GM12878 (cell line): Measurements from ENCODE around the gene FRMPD2. TPM values are rescaled to one million over a fixed set of nuclear protein-coding genes. Genes with fewer than 3 reads are reported as not detected.

Experiments
- ATAC-seq: fragments of 200-7000 bp; cut with Tn5 transposase; 3 replicates; pipeline ENCODE4 v1.9.1; 2020; ENCODE audit warnings: mild to moderate bottlenecking, moderate library complexity
- BruUV-seq: library from RNA; stranded (reverse); fragments of 400-500 nt; replicated peaks from 2 replicates; lab custom pipeline; 2021; lab: Mats Ljungman, UMichigan
- CTCF ChIA-PET: fragments of 300-600 bp; sonication (Branson Sonifier 250); formaldehyde crosslinking; extraction: SDS; loops from one replicate; lab custom pipeline; 2021; ENCODE audit warnings: inconsistent platforms; lab: Yijun Ruan, JAX
- POLR2A ChIA-PET: fragments of 350-600 bp; formaldehyde crosslinking; extraction: SDS; loops from one replicate; lab custom pipeline; 2021; ENCODE audit warnings: inconsistent platforms; lab: Charles Lee
- RAD21 ChIA-PET: fragments of 300-600 bp; sonication (Branson Sonifier 250); formaldehyde crosslinking; loops from one replicate; lab custom pipeline; 2023; ENCODE audit warnings: antibody characterized with exemption; ENCODE audit not compliant: unreplicated experiment; lab: Charles Lee
- SMC1A ChIA-PET: fragments of 300-600 bp; sonication (Branson Sonifier 250); formaldehyde crosslinking; loops from one replicate; lab custom pipeline; 2023; ENCODE audit not compliant: unreplicated experiment, uncharacterized antibody; lab: Charles Lee
- DNase-seq: peaks from one replicate; pipeline ENCODE4 v3.0.0-alpha.2; 2011; ENCODE audit warnings: low read depth, low spot score
- FAIRE-seq: peaks from 3 replicates; lab custom pipeline; 2011; peaks lifted over from hg19 to GRCh38; lab: Jason Lieb, UNC
- H2AFZ ChIP-seq: 2 replicates; pipeline ENCODE4 v1.6.0; 2011; ENCODE audit warnings: low read depth, low read length, control low read depth; ENCODE audit not compliant: control insufficient read depth
- H3K27ac ChIP-seq: 2 replicates; pipeline ENCODE4 v1.5.1; 2011; ENCODE audit warnings: control low read depth; ENCODE audit not compliant: control insufficient read depth, insufficient read depth
- H3K27me3 ChIP-seq, 2 experiments: replicated peaks in 1 of 2; 2 replicates each; pipeline versions ENCODE4 v1.6.0 to v1.6.1; 2011; ENCODE audit warnings: low read length in 1 of 2; ENCODE audit not compliant: control insufficient read depth in 2 of 2, insufficient read depth in 2 of 2
- H3K36me3 ChIP-seq, 2 experiments: 2 replicates each; pipeline ENCODE4 v1.5.1; 2011; ENCODE audit warnings: low read length in 1 of 2; ENCODE audit not compliant: control insufficient read depth in 2 of 2, insufficient read depth in 2 of 2
- H3K4me1 ChIP-seq: 2 replicates; pipeline ENCODE4 v1.6.1; 2011; ENCODE audit warnings: mild to moderate bottlenecking, low read length, moderate library complexity, mixed read lengths; ENCODE audit not compliant: control insufficient read depth, insufficient read depth
- H3K4me2 ChIP-seq: 2 replicates; pipeline ENCODE4 v1.6.0; 2011; ENCODE audit warnings: control low read depth; ENCODE audit not compliant: control insufficient read depth, insufficient read depth
- H3K4me3 ChIP-seq: fragments of 200-600 bp; sonication (generic); 2 replicates; pipeline ENCODE4 v1.5.1; 2016
- H3K79me2 ChIP-seq: 2 replicates; pipeline ENCODE4 v1.6.0; 2011; ENCODE audit warnings: low read length; ENCODE audit not compliant: control insufficient read depth, insufficient read depth
- H3K9ac ChIP-seq: 2 replicates; pipeline ENCODE4 v1.8.0; 2011; ENCODE audit warnings: low read length, control low read depth, mixed read lengths; ENCODE audit not compliant: control insufficient read depth, insufficient read depth
- H3K9me3 ChIP-seq: replicated peaks from 3 replicates; pipeline ENCODE4 v1.5.1; 2011; ENCODE audit warnings: mild to moderate bottlenecking, low read length; ENCODE audit not compliant: control insufficient read depth, insufficient read depth
- H4K20me1 ChIP-seq: 2 replicates; pipeline ENCODE4 v1.6.0; 2011; ENCODE audit not compliant: control insufficient read depth, insufficient read depth
- ATF7 ChIP-seq: fragments of 450-650 bp; IDR thresholded peaks from 2 replicates; pipeline ENCODE4 v1.6.1; 2016; ENCODE audit warnings: low read depth, mild to moderate bottlenecking
- BRCA1 ChIP-seq: IDR thresholded peaks from 2 replicates; pipeline ENCODE4 v1.6.1; 2011; ENCODE audit warnings: low read depth, low read length, improper control_type of control experiment
- CBX3 ChIP-seq: fragments of 200-600 bp; sonication (generic); IDR thresholded peaks from 2 replicates; pipeline ENCODE4 v1.6.1; 2016; ENCODE audit warnings: low read depth, borderline replicate concordance
- FOS ChIP-seq: IDR thresholded peaks from 3 replicates; pipeline ENCODE4 v1.6.1; 2011; ENCODE audit warnings: borderline replicate concordance; ENCODE audit not compliant: insufficient read length; ENCODE audit errors: extremely low read depth
- HCFC1 ChIP-seq: fragments of 150-350 bp; IDR thresholded peaks from 2 replicates; pipeline ENCODE4 v1.6.1; 2014; ENCODE audit warnings: low read length
- JUNB ChIP-seq: IDR thresholded peaks from 2 replicates; pipeline ENCODE4 v1.6.1; 2016; ENCODE audit warnings: antibody characterized with exemption, mild to moderate bottlenecking
- KDM1A ChIP-seq: fragments of 200-600 bp; sonication (generic); IDR thresholded peaks from 2 replicates; pipeline ENCODE4 v1.6.1; 2016; ENCODE audit warnings: borderline replicate concordance
- MEF2A ChIP-seq: IDR thresholded peaks from 2 replicates; pipeline ENCODE4 v1.6.1; 2011; ENCODE audit warnings: low read depth, mild to moderate bottlenecking, low read length, moderate library complexity; ENCODE audit not compliant: insufficient read depth
- MYC ChIP-seq: IDR thresholded peaks from 2 replicates; pipeline ENCODE4 v1.6.1; 2011; ENCODE audit warnings: mild to moderate bottlenecking, low read length, moderate library complexity, inconsistent platforms; ENCODE audit not compliant: insufficient read depth, insufficient replicate concordance, insufficient read length, severe bottlenecking
- NR2C1 ChIP-seq: fragments of 450-650 bp; IDR thresholded peaks from 2 replicates; pipeline ENCODE4 v1.6.1; 2017; ENCODE audit warnings: antibody characterized with exemption, mild to moderate bottlenecking, moderate library complexity
- PAX8 ChIP-seq: fragments of 450-650 bp; IDR thresholded peaks from 2 replicates; pipeline ENCODE4 v1.6.1; 2017; ENCODE audit warnings: mild to moderate bottlenecking, moderate library complexity
- POLR2AphosphoS2 ChIP-seq: IDR thresholded peaks from 2 replicates; pipeline ENCODE4 v1.6.1; 2011; ENCODE audit warnings: low read depth, mild to moderate bottlenecking, low read length, improper control_type of control experiment, moderate library complexity
- POU2F2 ChIP-seq: IDR thresholded peaks from 3 replicates; pipeline ENCODE4 v1.6.1; 2011; ENCODE audit warnings: low read depth, mild to moderate bottlenecking, low read length, borderline replicate concordance
- RAD51 ChIP-seq: fragments of 450-650 bp; IDR thresholded peaks from 2 replicates; pipeline ENCODE4 v1.6.1; 2016; ENCODE audit warnings: moderate library complexity, mild to moderate bottlenecking, inconsistent platforms
- SUPT20H ChIP-seq: IDR thresholded peaks from 2 replicates; pipeline ENCODE4 v1.6.1; 2011; ENCODE audit warnings: low read depth, mild to moderate bottlenecking, low read length, moderate library complexity, borderline replicate concordance; ENCODE audit not compliant: control insufficient read depth
- TAF1 ChIP-seq: IDR thresholded peaks from 2 replicates; pipeline ENCODE4 v1.6.1; 2011; ENCODE audit warnings: mild to moderate bottlenecking, low read depth, low read length, borderline replicate concordance
- ZNF384 ChIP-seq: IDR thresholded peaks from 2 replicates; pipeline ENCODE4 v1.6.1; 2012; ENCODE audit warnings: low read depth, mild to moderate bottlenecking, low read length, improper control_type of control experiment, borderline replicate concordance
- ZZZ3 ChIP-seq: IDR thresholded peaks from 2 replicates; pipeline ENCODE4 v1.6.1; 2011; ENCODE audit warnings: low read depth; ENCODE audit not compliant: control insufficient read depth, insufficient read length
- WGBS: methylation state at CpG from one replicate; pipeline ENCODE4 v1.1.6; 2016; ENCODE audit warnings: low lambda C conversion rate; ENCODE audit not compliant: insufficient replicate concordance, insufficient coverage; ENCODE audit errors: missing lambda C conversion rate; 5-methylcytosine and 5-hydroxymethylcytosine counted together
- in situ Hi-C: fragments of 300-500 bp; cut with MboI; formaldehyde crosslinking; loops from 9 replicates; pipeline ENCODE4 v1.14.3; 2018; ENCODE audit warnings: mixed read lengths
- intact Hi-C: fragments of 100-400 bp; cut with micrococcal nuclease; formaldehyde crosslinking; loops from one replicate; pipeline ENCODE4 v1.14.2; 2022; ENCODE audit not compliant: unreplicated experiment
- polyA plus RNA-seq, 11 experiments: library from polyadenylated mRNA; depleted of rRNA in 4 of 11; unstranded in 6 of 11; stranded (reverse) in 5 of 11; fragments of >200 nt; fragmentation: Nextera tagmentation in 4 of 11; fragmentation: Illumina TruSeq in 1 of 11; extraction: Ambion mirVana in 4 of 11; extraction: Trizol in 1 of 11; gene quantifications; 1 replicate in 1 of 11; 2 replicates in 10 of 11; pipeline versions ENCODE4 v1.2.1 to v1.2.3, GENCODE V29; 2011 to 2016; ENCODE audit warnings: inconsistent platforms in 2 of 11, missing spikeins in 2 of 11, low read depth in 1 of 11
- total RNA-seq, 4 experiments: library from RNA; depleted of rRNA in 3 of 4; stranded (reverse); fragments of >200 nt in 3 of 4; fragmentation: Illumina TruSeq in 1 of 4; extraction: Trizol in 1 of 4; gene quantifications; 2 replicates each; pipeline versions ENCODE4 v1.2.1 to v1.2.3, GENCODE V29; 2013 to 2021
- TF ChIP-seq, protein P1 (sequence below): fragments of 450-650 bp; IDR thresholded peaks from 2 replicates; pipeline ENCODE4 v1.6.1; 2016; ENCODE audit warnings: mild to moderate bottlenecking, moderate library complexity, borderline replicate concordance
- TF ChIP-seq, protein P2 (sequence below): fragments of 450-650 bp; IDR thresholded peaks from 2 replicates; pipeline ENCODE4 v1.6.1; 2016; ENCODE audit warnings: mild to moderate bottlenecking

FRMPD2 gene
- total and polyA plus RNA-seq, 10 of the 15 experiments (the other 5 are each of a cell fraction or from before 2014, with no cell fraction given) = 0.38 to 5.7 (median 1.4) TPM

DNA sequence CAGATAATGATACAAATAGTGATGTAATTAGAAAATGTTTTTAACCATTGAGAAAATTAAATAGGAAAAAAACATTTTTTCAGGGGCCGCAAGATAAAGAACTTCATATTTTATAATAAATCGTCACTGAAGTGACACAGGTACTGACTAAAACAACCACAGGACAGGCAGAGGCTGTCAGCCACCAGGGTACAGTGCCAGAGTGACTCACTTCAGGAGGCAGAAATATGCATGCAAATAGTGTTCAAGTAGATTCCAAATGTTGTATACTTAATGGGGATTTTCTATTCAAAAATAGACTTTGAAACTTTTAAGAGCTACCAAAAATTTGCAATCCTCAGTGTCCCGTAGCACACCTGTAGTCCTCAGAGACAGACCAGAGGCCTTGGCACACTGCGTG lies 68.6 kb downstream of the FRMPD2 start:
- no peak for TF ChIP-seq NR2C1
- TF ChIP-seq ZNF384 = no peak
- no peak for TF ChIP-seq TAF1
- TF ChIP-seq, protein P1, sequence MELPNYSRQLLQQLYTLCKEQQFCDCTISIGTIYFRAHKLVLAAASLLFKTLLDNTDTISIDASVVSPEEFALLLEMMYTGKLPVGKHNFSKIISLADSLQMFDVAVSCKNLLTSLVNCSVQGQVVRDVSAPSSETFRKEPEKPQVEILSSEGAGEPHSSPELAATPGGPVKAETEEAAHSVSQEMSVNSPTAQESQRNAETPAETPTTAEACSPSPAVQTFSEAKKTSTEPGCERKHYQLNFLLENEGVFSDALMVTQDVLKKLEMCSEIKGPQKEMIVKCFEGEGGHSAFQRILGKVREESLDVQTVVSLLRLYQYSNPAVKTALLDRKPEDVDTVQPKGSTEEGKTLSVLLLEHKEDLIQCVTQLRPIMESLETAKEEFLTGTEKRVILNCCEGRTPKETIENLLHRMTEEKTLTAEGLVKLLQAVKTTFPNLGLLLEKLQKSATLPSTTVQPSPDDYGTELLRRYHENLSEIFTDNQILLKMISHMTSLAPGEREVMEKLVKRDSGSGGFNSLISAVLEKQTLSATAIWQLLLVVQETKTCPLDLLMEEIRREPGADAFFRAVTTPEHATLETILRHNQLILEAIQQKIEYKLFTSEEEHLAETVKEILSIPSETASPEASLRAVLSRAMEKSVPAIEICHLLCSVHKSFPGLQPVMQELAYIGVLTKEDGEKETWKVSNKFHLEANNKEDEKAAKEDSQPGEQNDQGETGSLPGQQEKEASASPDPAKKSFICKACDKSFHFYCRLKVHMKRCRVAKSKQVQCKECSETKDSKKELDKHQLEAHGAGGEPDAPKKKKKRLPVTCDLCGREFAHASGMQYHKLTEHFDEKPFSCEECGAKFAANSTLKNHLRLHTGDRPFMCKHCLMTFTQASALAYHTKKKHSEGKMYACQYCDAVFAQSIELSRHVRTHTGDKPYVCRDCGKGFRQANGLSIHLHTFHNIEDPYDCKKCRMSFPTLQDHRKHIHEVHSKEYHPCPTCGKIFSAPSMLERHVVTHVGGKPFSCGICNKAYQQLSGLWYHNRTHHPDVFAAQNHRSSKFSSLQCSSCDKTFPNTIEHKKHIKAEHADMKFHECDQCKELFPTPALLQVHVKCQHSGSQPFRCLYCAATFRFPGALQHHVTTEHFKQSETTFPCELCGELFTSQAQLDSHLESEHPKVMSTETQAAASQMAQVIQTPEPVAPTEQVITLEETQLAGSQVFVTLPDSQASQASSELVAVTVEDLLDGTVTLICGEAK = no peak
- no peak for TF ChIP-seq FOS
- no peak for TF ChIP-seq HCFC1
- TF ChIP-seq PAX8 = no peak
- TF ChIP-seq SUPT20H = no peak
- no peak for TF ChIP-seq KDM1A
- no peak for TF ChIP-seq RAD51
- no peak for TF ChIP-seq JUNB
- no peak for TF ChIP-seq POLR2AphosphoS2
- TF ChIP-seq BRCA1 = no peak
- TF ChIP-seq POU2F2 = peak; percentile 54; the same call in 1 of the 3 replicates
- TF ChIP-seq ZZZ3 = no peak
- no peak for TF ChIP-seq MYC
- peak; percentile 11; the same call in 1 of the 2 replicates for TF ChIP-seq ATF7
- TF ChIP-seq MEF2A = 0 out of 2 replicates have a peak, but pooled peaks have one; percentile 31
- TF ChIP-seq, protein P2, sequence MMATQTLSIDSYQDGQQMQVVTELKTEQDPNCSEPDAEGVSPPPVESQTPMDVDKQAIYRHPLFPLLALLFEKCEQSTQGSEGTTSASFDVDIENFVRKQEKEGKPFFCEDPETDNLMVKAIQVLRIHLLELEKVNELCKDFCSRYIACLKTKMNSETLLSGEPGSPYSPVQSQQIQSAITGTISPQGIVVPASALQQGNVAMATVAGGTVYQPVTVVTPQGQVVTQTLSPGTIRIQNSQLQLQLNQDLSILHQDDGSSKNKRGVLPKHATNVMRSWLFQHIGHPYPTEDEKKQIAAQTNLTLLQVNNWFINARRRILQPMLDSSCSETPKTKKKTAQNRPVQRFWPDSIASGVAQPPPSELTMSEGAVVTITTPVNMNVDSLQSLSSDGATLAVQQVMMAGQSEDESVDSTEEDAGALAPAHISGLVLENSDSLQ = 0 out of 2 replicates have a peak, but pooled peaks have one; percentile 18
- no peak for TF ChIP-seq CBX3
- TF ChIP-seq, all 136 proteins: peak for 4
- ChIA-PET SMC1A (interaction anchor here (1.1 kb wide), 1 partner anchor 9 kb away, joined by 3 read pairs; no protein-coding TSS in a partner anchor), RAD21 (interaction anchor here (1.0 to 1.5 kb wide), 2 partner anchors 9 to 478 kb away, joined by 3 to 4 read pairs; no protein-coding TSS in a partner anchor), POLR2A (no interaction called here), CTCF (interaction anchor here (1.0 to 2.2 kb wide), 3 partner anchors 10 to 104 kb away, joined by 3 to 11 read pairs (median 4); no protein-coding TSS in a partner anchor)
- 0 out of 2 replicates have a peak overlapping the region, but pooled peaks have one; percentile 50 for H2AFZ ChIP-seq
- H3K4me1 ChIP-seq = peaks cover 4% of the 10 kb centered on the region; the same call in 1 of the 2 replicates
- intact Hi-C loops = no loop called here
- no peaks in the 10 kb centered on the region for H3K9me3 ChIP-seq
- in situ Hi-C loops = no loop called here
- peak; percentile 13 for DNase-seq
- H3K4me3 ChIP-seq = no peak overlapping the region
- no peak overlapping the region for H3K4me2 ChIP-seq
- peak; percentile 93 for ATAC-seq
- no peak for FAIRE-seq
- BruUV-seq = no TSS peak
- H3K9ac ChIP-seq = no peak overlapping the region
- H4K20me1 ChIP-seq = no peaks in the 10 kb centered on the region
- H3K27me3 ChIP-seq = no peaks in the 10 kb centered on the region
- no peaks in the 10 kb centered on the region for H3K36me3 ChIP-seq
- H3K27ac ChIP-seq = no peak overlapping the region
- 7% methylated on average over 4 of the region's 4 CpGs for WGBS
- no peaks in the 10 kb centered on the region for H3K79me2 ChIP-seq
